KMS-11 (cell line): ENCODE results near the gene CYB561A3.

Source experiments
- H2AFZ ChIP-seq: fragments of 200-600 bp; sonication (generic); 2 replicates; pipeline ENCODE4 v1.6.1; 2016; ENCODE audit warnings: antibody characterized with exemption, mixed run types, low read depth
- H3K27ac ChIP-seq: fragments of 200-600 bp; sonication (generic); 2 replicates; pipeline ENCODE4 v1.6.1; 2016; ENCODE audit warnings: mild to moderate bottlenecking, mixed run types
- H3K27me3 ChIP-seq: fragments of 200-600 bp; sonication (generic); 2 replicates; pipeline ENCODE4 v1.6.1; 2017; ENCODE audit warnings: mild to moderate bottlenecking, low read depth, mixed run types, moderate library complexity; ENCODE audit not compliant: insufficient read depth
- H3K36me3 ChIP-seq: fragments of 200-600 bp; sonication (generic); 2 replicates; pipeline ENCODE4 v1.6.1; 2017; ENCODE audit warnings: mild to moderate bottlenecking, mixed run types; ENCODE audit not compliant: insufficient read depth
- H3K4me1 ChIP-seq: fragments of 200-600 bp; sonication (generic); 2 replicates; pipeline ENCODE4 v1.6.1; 2016; ENCODE audit warnings: mild to moderate bottlenecking, low read depth, mixed run types; ENCODE audit not compliant: poor library complexity, severe bottlenecking
- H3K4me2 ChIP-seq: fragments of 200-600 bp; sonication (generic); 2 replicates; pipeline ENCODE4 v1.7.0; 2016; ENCODE audit warnings: mild to moderate bottlenecking, mixed run types
- H3K4me3 ChIP-seq: fragments of 200-600 bp; sonication (generic); IDR thresholded peaks from 2 replicates; pipeline ENCODE4 v1.6.1; 2017; ENCODE audit warnings: low read depth, low read length, mixed read lengths; ENCODE audit not compliant: insufficient read depth
- H3K79me2 ChIP-seq: fragments of 200-600 bp; sonication (generic); 2 replicates; pipeline ENCODE4 v1.6.1; 2016; ENCODE audit warnings: low read depth, mixed run types; ENCODE audit not compliant: insufficient read depth
- H3K9ac ChIP-seq: fragments of 200-600 bp; sonication (generic); 2 replicates; pipeline ENCODE4 v1.6.1; 2016; ENCODE audit warnings: mild to moderate bottlenecking, mixed run types
- H4K20me1 ChIP-seq: fragments of 200-600 bp; sonication (generic); 2 replicates; pipeline ENCODE4 v1.6.1; 2016; ENCODE audit warnings: mild to moderate bottlenecking, mixed run types; ENCODE audit not compliant: insufficient read depth
- CTCF ChIP-seq: fragments of 200-600 bp; sonication (generic); conservative IDR thresholded peaks from 2 replicates; pipeline ENCODE4 v1.6.1; 2017; ENCODE audit warnings: low read depth, mild to moderate bottlenecking, antibody characterized with exemption, low read length, moderate library complexity, mixed read lengths

The CYB561A3 gene

DNA sequence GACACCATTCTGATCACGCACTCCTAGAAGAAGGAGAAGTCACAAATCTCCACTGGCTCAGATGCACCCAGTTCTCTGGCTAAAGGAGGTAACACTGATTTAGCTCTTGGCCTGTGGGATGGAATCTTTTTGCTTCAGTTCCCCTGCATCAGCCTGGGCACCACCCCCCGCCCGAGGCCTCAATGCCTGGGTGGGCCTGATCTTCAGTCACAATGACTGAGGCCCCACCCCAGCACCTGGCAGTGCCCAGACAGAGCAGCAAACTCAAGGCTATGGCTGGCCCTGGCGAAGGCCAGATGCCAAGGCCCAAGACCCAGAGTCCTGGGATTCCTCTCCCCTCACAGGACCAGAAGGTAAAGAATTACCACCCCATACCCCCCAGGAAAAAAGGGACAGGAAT lies 5.0 kb downstream of the CYB561A3 start:
- no peak overlapping the region for H3K27ac ChIP-seq
- H3K79me2 ChIP-seq = peaks cover 20% of the 10 kb centered on the region; the same call in 1 of the 2 replicates
- no peaks in the 10 kb centered on the region for H3K36me3 ChIP-seq
- no peaks in the 10 kb centered on the region for H3K27me3 ChIP-seq
- H3K4me1 ChIP-seq = peaks cover 22% of the 10 kb centered on the region
- H2AFZ ChIP-seq = no peak overlapping the region
- no peak for TF ChIP-seq CTCF
- no peaks in the 10 kb centered on the region for H4K20me1 ChIP-seq
- no peak overlapping the region for H3K4me3 ChIP-seq
- H3K9ac ChIP-seq = no peak overlapping the region
- H3K4me2 ChIP-seq = no peak overlapping the region

DNA sequence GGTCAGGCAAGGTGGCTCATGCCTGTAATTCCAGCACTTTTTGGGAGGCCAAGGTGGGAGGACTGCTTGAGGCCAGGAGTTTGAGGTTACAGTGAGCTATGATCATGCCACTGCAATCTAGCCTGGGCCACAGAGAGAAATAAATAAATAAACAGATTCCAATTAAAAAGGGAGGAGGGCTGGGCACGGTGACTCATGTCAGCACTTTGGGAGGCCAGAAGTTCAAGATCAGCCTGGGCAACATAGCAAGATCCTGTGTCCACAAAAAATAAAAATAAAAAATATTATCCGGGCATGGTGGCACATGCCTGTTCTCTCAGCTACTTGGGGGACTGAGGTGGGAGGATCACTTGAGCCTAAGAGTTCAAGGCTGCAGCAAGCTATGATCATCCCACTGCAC lies 7.5 kb downstream of the CYB561A3 start:
- no peaks in the 10 kb centered on the region for H4K20me1 ChIP-seq
- peaks cover 8% of the 10 kb centered on the region for H3K4me1 ChIP-seq
- H3K4me3 ChIP-seq = no peak overlapping the region
- H2AFZ ChIP-seq = no peak overlapping the region
- H3K27ac ChIP-seq = no peak overlapping the region
- H3K4me2 ChIP-seq = no peak overlapping the region
- H3K36me3 ChIP-seq = no peaks in the 10 kb centered on the region
- H3K27me3 ChIP-seq = no peaks in the 10 kb centered on the region
- no peaks in the 10 kb centered on the region for H3K79me2 ChIP-seq
- TF ChIP-seq CTCF = no peak
- H3K9ac ChIP-seq = no peak overlapping the region

GRCh38 chr11:61353131-61354067 lies 8.3 kb downstream of the CYB561A3 start:
- H3K4me3 ChIP-seq = no peak overlapping the region
- no peak for TF ChIP-seq CTCF
- no peak overlapping the region for H3K4me2 ChIP-seq
- no peak overlapping the region for H3K9ac ChIP-seq
- no peak overlapping the region for H2AFZ ChIP-seq
- no peaks in the 10 kb centered on the region for H3K27me3 ChIP-seq
- no peak overlapping the region for H3K27ac ChIP-seq
- peaks cover 6% of the 10 kb centered on the region for H3K4me1 ChIP-seq
- H3K79me2 ChIP-seq = no peaks in the 10 kb centered on the region
- H3K36me3 ChIP-seq = no peaks in the 10 kb centered on the region
- H4K20me1 ChIP-seq = no peaks in the 10 kb centered on the region

DNA sequence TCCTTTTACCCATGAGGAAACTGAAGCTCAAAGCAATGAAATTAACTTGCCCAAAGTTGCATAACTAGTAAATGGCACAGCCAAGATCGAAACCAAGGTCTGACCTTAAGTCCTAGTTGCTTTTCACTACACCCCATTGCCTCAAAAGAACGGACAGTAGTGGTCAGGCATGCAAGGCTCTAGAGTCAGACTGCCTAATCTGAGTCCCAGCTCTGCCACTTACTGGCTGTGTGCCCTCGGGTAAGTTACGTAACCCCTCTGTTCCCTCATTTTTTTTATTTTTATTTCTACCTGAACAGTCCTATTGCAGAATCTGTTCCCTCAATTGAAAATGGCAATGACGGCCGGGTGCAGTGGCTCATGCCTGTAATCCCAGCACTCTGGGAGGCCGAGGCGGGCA lies 9.6 kb downstream of the CYB561A3 start:
- Histone ChIP-seq H3K4me2 (no peak overlapping the region), H3K79me2 (no peaks in the 10 kb centered on the region), H3K4me3 (no peak overlapping the region), H3K36me3 (no peaks in the 10 kb centered on the region), H2AFZ (no peak overlapping the region), H3K9ac (no peak overlapping the region), H3K27ac (no peak overlapping the region), H3K4me1 (no peaks in the 10 kb centered on the region), H4K20me1 (no peaks in the 10 kb centered on the region), H3K27me3 (no peaks in the 10 kb centered on the region)
- no peak for TF ChIP-seq CTCF
